SU-DHL-6 (cell line): ENCODE results near the gene RPL26.

Source experiments
- EZH2phosphoT487 ChIP-seq: fragments of 200-600 bp; sonication (generic), shearing (Covaris generic); conservative IDR thresholded peaks from 2 replicates; pipeline ENCODE4 v1.6.1; 2018; ENCODE audit warnings: mild to moderate bottlenecking, antibody characterized with exemption, low read length, moderate library complexity, mixed read lengths
- TF ChIP-seq, protein P1 (sequence below): fragments of 200-600 bp; sonication (generic); IDR thresholded peaks from one replicate; pipeline ENCODE4 v1.5.1; 2017; ENCODE audit warnings: antibody characterized with exemption, mild to moderate bottlenecking, low read length, moderate library complexity; ENCODE audit not compliant: insufficient read depth, poor library complexity, severe bottlenecking

DNA sequence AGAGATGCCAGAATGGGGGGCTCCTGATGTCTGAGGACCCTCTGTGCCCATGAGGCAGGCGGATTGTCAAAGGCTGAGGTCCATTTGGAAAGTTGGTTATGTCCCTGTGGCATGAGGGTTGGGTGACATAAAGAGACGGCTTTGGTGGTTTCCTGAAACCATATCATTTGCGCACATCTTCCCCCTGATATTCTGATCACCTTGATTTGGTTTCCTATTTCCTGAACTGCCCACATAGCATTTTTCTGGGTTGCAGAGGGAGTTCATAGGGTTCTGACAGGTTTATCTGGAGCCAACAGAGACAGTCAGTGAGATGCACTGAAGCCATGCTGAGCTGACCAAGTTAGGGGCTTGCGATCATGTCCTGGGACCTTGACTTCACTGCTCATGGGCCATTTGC is 30.3 kb upstream of the RPL26 start:
- no peak for TF ChIP-seq EZH2phosphoT487
- TF ChIP-seq, protein P1, sequence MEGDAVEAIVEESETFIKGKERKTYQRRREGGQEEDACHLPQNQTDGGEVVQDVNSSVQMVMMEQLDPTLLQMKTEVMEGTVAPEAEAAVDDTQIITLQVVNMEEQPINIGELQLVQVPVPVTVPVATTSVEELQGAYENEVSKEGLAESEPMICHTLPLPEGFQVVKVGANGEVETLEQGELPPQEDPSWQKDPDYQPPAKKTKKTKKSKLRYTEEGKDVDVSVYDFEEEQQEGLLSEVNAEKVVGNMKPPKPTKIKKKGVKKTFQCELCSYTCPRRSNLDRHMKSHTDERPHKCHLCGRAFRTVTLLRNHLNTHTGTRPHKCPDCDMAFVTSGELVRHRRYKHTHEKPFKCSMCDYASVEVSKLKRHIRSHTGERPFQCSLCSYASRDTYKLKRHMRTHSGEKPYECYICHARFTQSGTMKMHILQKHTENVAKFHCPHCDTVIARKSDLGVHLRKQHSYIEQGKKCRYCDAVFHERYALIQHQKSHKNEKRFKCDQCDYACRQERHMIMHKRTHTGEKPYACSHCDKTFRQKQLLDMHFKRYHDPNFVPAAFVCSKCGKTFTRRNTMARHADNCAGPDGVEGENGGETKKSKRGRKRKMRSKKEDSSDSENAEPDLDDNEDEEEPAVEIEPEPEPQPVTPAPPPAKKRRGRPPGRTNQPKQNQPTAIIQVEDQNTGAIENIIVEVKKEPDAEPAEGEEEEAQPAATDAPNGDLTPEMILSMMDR: no peak
